ENCODE data around the gene RLF.

GRCh38 chr1:40265298-40265697 lies 104.1 kb downstream of the RLF start:
- TF ChIP-seq CTCF (IDR thresholded peaks at IDR 0.05) = no peak
- no peak for TF ChIP-seq POLR2AphosphoS5 (IDR thresholded peaks at IDR 0.05)
- TF ChIP-seq POLR2A (IDR thresholded peaks at IDR 0.05) = no peak
